Lower lobe of right lung (tissue), 2 donors: ENCODE results near the gene LRP8. TPM values are rescaled to one million over a fixed set of nuclear protein-coding genes. Genes with fewer than 3 reads are reported as not detected.

Source experiments
- ATAC-seq, 2 donors: fragments of 200-7000 bp; cut with Tn5 transposase; one replicate each; pipeline ENCODE4 v1.9.1; 2020 to 2022; ENCODE audit warnings: mild to moderate bottlenecking in 2 of 2, moderate library complexity in 2 of 2
- DNase-seq: peaks from one replicate; pipeline ENCODE4 v3.0.0-alpha.2; 2020
- H3K27ac ChIP-seq: fragments of 200-600 bp; one replicate; pipeline ENCODE4 v1.8.0; 2022
- H3K27me3 ChIP-seq: fragments of 200-600 bp; one replicate; pipeline ENCODE4 v1.8.0; 2022; ENCODE audit warnings: low read depth
- H3K36me3 ChIP-seq: fragments of 200-600 bp; one replicate; pipeline ENCODE4 v1.8.0; 2022; ENCODE audit warnings: mild to moderate bottlenecking
- H3K4me1 ChIP-seq: fragments of 200-600 bp; one replicate; pipeline ENCODE4 v1.8.0; 2022
- H3K4me3 ChIP-seq: fragments of 200-600 bp; one replicate; pipeline ENCODE4 v1.8.0; 2022; ENCODE audit warnings: mild to moderate bottlenecking
- H3K9me3 ChIP-seq: fragments of 200-600 bp; one replicate; pipeline ENCODE4 v1.8.0; 2022
- CTCF ChIP-seq: fragments of 200-600 bp; IDR thresholded peaks from one replicate; pipeline ENCODE4 v1.8.0; 2022; ENCODE audit warnings: antibody characterized with exemption, mild to moderate bottlenecking
- intact Hi-C: fragments of 100-400 bp; cut with DNase I; formaldehyde crosslinking; loops from one replicate; pipeline ENCODE4 v1.11.0; 2022
- total RNA-seq: library from RNA; stranded (reverse); fragmentation: NEBNext Ultra II Directional; extraction: Animal tissue kit (Norgen Biotek cat#: 25700); gene quantifications from one replicate; pipeline ENCODE4 v1.2.1, GENCODE V29; 2021
- donor health status: DM: no; HTN: yes; CAD: no; lungs with severe emphysema.

LRP8 gene
- total RNA-seq, 1 donor from 2014 or later: 9.2 TPM

- ATAC-seq (no peak), DNase-seq (no peak)
- H3K27me3 ChIP-seq: no peaks in the 10 kb centered on the region
- H3K4me1 ChIP-seq: no peaks in the 10 kb centered on the region
- no peak overlapping the region for H3K27ac ChIP-seq
- no peaks in the 10 kb centered on the region for H3K9me3 ChIP-seq
- H3K36me3 ChIP-seq: no peaks in the 10 kb centered on the region
- no peak for TF ChIP-seq CTCF
- no peak overlapping the region for H3K4me3 ChIP-seq
- intact Hi-C loops: no loop called here
Measured at GRCh38 chr1:53303726-53304515, 23.9 kb downstream of the LRP8 start.

- no peak overlapping the region for H3K27ac ChIP-seq
- H3K4me3 ChIP-seq: no peak overlapping the region
- no peaks in the 10 kb centered on the region for H3K9me3 ChIP-seq
- DNase-seq (no peak), ATAC-seq (no peak)
- no peaks in the 10 kb centered on the region for H3K27me3 ChIP-seq
- no peaks in the 10 kb centered on the region for H3K36me3 ChIP-seq
- no peaks in the 10 kb centered on the region for H3K4me1 ChIP-seq
- intact Hi-C loops: no loop called here
- TF ChIP-seq CTCF: no peak
Measured at GRCh38 chr1:53303243-53303642, 24.6 kb downstream of the LRP8 start.

- Histone ChIP-seq H3K36me3 (no peaks in the 10 kb centered on the region), H3K4me1 (no peaks in the 10 kb centered on the region), H3K9me3 (no peaks in the 10 kb centered on the region), H3K27me3 (no peaks in the 10 kb centered on the region), H3K4me3 (no peak overlapping the region), H3K27ac (no peak overlapping the region)
- ATAC-seq: no peak
- no peak for TF ChIP-seq CTCF
- DNase-seq: no peak
- intact Hi-C loops: no loop called here
Measured at GRCh38 chr1:53299233-53299632, 28.6 kb downstream of the LRP8 start.

- no peaks in the 10 kb centered on the region for H3K36me3 ChIP-seq
Measured at GRCh38 chr1:53298045-53298637, 29.7 kb downstream of the LRP8 start.

GRCh38 chr1:53297195-53297594 is 30.7 kb downstream of the LRP8 start:
- no peaks in the 10 kb centered on the region for H3K27me3 ChIP-seq
- intact Hi-C loops: no loop called here
- H3K27ac ChIP-seq: no peak overlapping the region
- DNase-seq (no peak), ATAC-seq (no peak)
- TF ChIP-seq CTCF: no peak
- H3K36me3 ChIP-seq: no peaks in the 10 kb centered on the region
- H3K9me3 ChIP-seq: no peaks in the 10 kb centered on the region
- no peak overlapping the region for H3K4me3 ChIP-seq
- H3K4me1 ChIP-seq: peaks cover 12% of the 10 kb centered on the region

More at GRCh38 chr1:53298045-53298637, 29.7 kb downstream of the LRP8 start:
- intact Hi-C loops: no loop called here
- no peak overlapping the region for H3K4me3 ChIP-seq
- H3K4me1 ChIP-seq: peaks cover 8% of the 10 kb centered on the region
- no peaks in the 10 kb centered on the region for H3K27me3 ChIP-seq
- no peak for DNase-seq
- no peak for TF ChIP-seq CTCF
- no peak overlapping the region for H3K27ac ChIP-seq
- H3K9me3 ChIP-seq: no peaks in the 10 kb centered on the region
- no peak for ATAC-seq
